ENCODE measurements around the gene ENPP3.

GRCh38 chr6:131678442-131678841, 41.3 kb downstream of the ENPP3 start:
- no peak for TF ChIP-seq ELF4 (IDR thresholded peaks at IDR 0.05)
- no peak for TF ChIP-seq BHLHE40 (IDR thresholded peaks at IDR 0.05; ENCODE audit: borderline replicate concordance)

Measured in HEK293T (cell line).